ENCODE results near the gene INPPL1. TPM values are rescaled to one million over a fixed set of nuclear protein-coding genes. Genes with fewer than 3 reads are reported as not detected.
"Not testable (repeated sequence)": the region's sequence is repeated elsewhere in the genome, so short reads cannot be mapped to it uniquely, and the experiment has no call there.

INPPL1 gene
- total RNA-seq, 1 donor from 2014 or later = 214 TPM

- H3K4me1 Mint-ChIP-seq (ENCODE audit: low read depth); DNase-seq (ENCODE audit: low spot score); H3K27ac Mint-ChIP-seq (ENCODE audit: unreplicated experiment); H3K4me3 Mint-ChIP-seq (ENCODE audit: unreplicated experiment); H3K9me3 Mint-ChIP-seq (ENCODE audit: low read depth); H3K36me3 Mint-ChIP-seq (ENCODE audit: low read depth): not testable (repeated sequence)
- TF ChIP-seq CTCF (IDR thresholded peaks at IDR 0.05) = peak; percentile 22
- H3K27me3 Mint-ChIP-seq (ENCODE audit: low read depth) = peaks cover 25% of the 10 kb centered on the region
Observed at GRCh38 chr11:72181553-72181958, 43.0 kb upstream of the INPPL1 start.

GRCh38 chr11:72188267-72188666, 36.3 kb upstream of the INPPL1 start:
- Mint-ChIP-seq H3K4me1 (ENCODE audit: low read depth) (peaks cover 3% of the 10 kb centered on the region), H3K27me3 (ENCODE audit: low read depth) (peaks cover 3% of the 10 kb centered on the region), H3K36me3 (ENCODE audit: low read depth) (no peaks in the 10 kb centered on the region), H3K27ac (ENCODE audit: unreplicated experiment) (no peak overlapping the region), H3K9me3 (ENCODE audit: low read depth) (no peaks in the 10 kb centered on the region), H3K4me3 (ENCODE audit: unreplicated experiment) (no peak overlapping the region)
- DNase-seq (ENCODE audit: low spot score) = no peak
- TF ChIP-seq CTCF (IDR thresholded peaks at IDR 0.05) = no peak

- peaks cover 3% of the 10 kb centered on the region for H3K4me1 Mint-ChIP-seq (ENCODE audit: low read depth)
- H3K4me3 Mint-ChIP-seq (ENCODE audit: unreplicated experiment) = no peak overlapping the region
- no peak for DNase-seq (ENCODE audit: low spot score)
- no peaks in the 10 kb centered on the region for H3K36me3 Mint-ChIP-seq (ENCODE audit: low read depth)
- H3K27me3 Mint-ChIP-seq (ENCODE audit: low read depth) = peaks cover 2% of the 10 kb centered on the region
- no peak overlapping the region for H3K27ac Mint-ChIP-seq (ENCODE audit: unreplicated experiment)
- no peak for TF ChIP-seq CTCF (IDR thresholded peaks at IDR 0.05)
- H3K9me3 Mint-ChIP-seq (ENCODE audit: low read depth) = no peaks in the 10 kb centered on the region
Observed at GRCh38 chr11:72189455-72190250, 34.9 kb upstream of the INPPL1 start.

- no peak overlapping the region for H3K27ac Mint-ChIP-seq (ENCODE audit: unreplicated experiment)
- H3K9me3 Mint-ChIP-seq (ENCODE audit: low read depth) = no peaks in the 10 kb centered on the region
- TF ChIP-seq CTCF (IDR thresholded peaks at IDR 0.05) = no peak
- peaks cover 3% of the 10 kb centered on the region for H3K4me1 Mint-ChIP-seq (ENCODE audit: low read depth)
- no peak overlapping the region for H3K4me3 Mint-ChIP-seq (ENCODE audit: unreplicated experiment)
- no peak for DNase-seq (ENCODE audit: low spot score)
- peaks cover 2% of the 10 kb centered on the region for H3K27me3 Mint-ChIP-seq (ENCODE audit: low read depth)
- no peaks in the 10 kb centered on the region for H3K36me3 Mint-ChIP-seq (ENCODE audit: low read depth)
Observed at GRCh38 chr11:72190631-72191071, 33.9 kb upstream of the INPPL1 start.

GRCh38 chr11:72191961-72192381, 32.6 kb upstream of the INPPL1 start, which contains the start of gene FOLR1:
TSS of gene FOLR1 (plus strand) at chr11:72192140. CDS start at chr11:72192174, 34 bp downstream.
- H3K27me3 Mint-ChIP-seq (ENCODE audit: low read depth) = peaks cover 2% of the 10 kb centered on the region
- TF ChIP-seq CTCF (IDR thresholded peaks at IDR 0.05) = no peak
- H3K4me3 Mint-ChIP-seq (ENCODE audit: unreplicated experiment) = no peak within 1 kb of the TSS
- H3K27ac Mint-ChIP-seq (ENCODE audit: unreplicated experiment) = no peak within 1 kb of the TSS
- H3K9me3 Mint-ChIP-seq (ENCODE audit: low read depth) = no peaks in the 10 kb centered on the region
- DNase-seq (ENCODE audit: low spot score) = no peak
- no peaks in the 10 kb centered on the region for H3K36me3 Mint-ChIP-seq (ENCODE audit: low read depth)
- H3K4me1 Mint-ChIP-seq (ENCODE audit: low read depth) = peaks cover 5% of the 10 kb centered on the region
